Measurements from ENCODE around the gene CCDC12.

Gene CCDC12

DNA sequence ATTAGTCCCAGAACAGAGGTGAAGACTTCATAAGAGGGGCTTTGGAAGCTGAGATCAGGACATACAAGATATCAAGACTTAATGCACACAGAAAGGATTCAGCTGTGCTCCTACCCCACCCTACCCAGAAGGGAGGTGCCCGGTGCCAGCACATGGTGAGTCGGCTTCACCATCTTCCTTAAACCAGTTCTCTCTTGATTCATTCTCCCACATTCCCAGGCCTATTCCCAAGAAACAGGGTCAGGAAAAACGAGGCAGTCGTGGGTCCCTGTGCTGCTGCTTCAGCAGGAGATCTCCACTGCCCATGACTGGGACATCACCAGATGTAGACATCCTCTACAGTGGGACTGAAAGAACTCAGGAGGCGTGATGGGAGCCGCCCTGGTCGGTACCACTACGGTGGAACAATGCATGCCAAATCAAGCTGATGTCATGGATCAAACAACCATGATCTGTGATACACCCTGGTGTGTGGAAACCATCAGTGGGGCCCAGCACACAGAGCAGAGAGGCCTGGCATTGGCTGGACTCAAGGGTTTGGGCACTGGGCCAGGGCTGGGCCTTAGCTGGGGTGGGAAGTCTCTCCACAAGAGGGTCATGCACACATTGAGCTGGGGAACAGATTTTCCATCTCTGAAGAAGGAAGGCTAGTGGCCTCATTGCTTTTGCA, 41.9 kb downstream of the CCDC12 start:
- no peak for DNase-seq

- no peak for DNase-seq
Observed at GRCh38 chr3:46934072-46934471, 42.5 kb downstream of the CCDC12 start.

GRCh38 chr3:46933261-46933660, 43.3 kb downstream of the CCDC12 start:
- DNase-seq = no peak

DNA sequence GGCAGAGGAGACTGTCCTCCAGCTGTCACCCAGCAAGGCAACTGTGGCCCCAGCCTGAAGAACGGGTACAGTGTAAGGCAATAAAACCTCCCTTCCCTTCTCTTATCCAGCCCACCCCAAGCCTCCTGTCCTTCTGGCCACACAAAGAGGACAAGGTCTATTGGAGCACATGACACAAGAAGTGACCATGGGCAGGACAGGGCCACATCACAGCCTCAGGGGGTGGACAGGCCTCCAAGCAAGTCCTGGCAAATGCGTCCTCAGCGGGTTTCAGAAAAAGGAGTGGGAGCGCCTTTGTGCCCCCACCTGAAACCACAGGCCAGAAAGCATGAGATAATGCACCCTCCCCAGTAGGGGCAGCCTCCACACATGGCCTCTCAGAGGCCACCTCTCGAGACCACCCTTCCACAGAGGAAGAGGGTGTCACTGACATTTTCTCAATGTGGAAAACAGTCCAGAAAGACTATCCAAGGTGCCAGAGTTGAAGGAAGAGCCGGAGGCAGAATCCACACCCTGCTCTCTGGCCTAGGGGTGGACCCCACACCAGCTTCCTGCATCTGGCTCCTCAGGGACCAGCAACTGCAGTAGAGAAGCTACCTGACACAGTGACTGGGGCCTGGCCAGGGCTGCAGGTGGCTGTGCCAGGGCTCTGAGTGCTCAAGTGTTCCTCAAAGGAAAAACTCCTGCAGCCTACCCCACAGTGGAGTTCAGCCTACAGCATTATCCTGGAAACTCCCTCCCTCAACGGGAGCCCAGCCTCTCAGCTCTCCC, 43.9 kb downstream of the CCDC12 start:
- no peak for DNase-seq

- DNase-seq = no peak
Observed at GRCh38 chr3:46931631-46932331, 44.8 kb downstream of the CCDC12 start.

- no peak for DNase-seq
Observed at GRCh38 chr3:46930945-46931403, 45.6 kb downstream of the CCDC12 start.

DNA sequence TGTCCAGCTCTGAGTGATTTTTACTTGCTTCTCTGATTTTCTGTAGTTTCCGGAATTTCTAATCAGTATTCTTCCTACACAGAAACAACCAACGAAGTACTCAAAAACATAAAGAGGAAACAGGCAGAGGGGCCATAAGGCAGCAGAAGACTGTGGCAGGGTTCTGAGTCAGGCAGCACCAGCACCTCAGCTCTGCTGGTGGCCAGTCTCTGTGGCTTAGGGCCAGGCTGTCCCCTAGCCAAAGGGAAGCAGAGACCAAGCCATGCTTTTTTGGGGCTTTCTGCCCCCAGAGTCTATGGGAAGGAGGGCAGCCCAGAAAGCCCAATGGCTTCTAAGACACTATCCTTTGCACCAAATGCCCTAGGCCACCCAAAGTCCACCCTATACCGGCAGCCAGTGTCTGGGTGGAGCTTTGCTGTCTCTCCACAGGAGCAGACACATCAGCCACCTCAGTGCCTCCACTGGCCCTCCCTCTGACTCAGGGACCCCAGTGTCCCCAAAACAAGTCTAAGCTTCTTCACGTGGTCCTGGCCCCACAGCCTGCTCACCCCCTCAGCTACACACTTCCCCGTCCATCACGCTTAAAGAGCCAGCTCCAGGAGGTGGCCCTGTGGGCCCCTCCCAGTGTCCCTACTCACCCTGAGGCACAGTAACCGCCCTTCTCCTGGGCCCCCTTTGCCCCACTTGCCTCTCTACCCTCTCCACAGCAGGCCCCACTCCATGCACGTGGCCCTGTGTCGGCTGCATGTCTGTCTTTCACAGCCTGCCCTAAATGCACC, 46.2 kb downstream of the CCDC12 start:
- no peak for DNase-seq

DNA sequence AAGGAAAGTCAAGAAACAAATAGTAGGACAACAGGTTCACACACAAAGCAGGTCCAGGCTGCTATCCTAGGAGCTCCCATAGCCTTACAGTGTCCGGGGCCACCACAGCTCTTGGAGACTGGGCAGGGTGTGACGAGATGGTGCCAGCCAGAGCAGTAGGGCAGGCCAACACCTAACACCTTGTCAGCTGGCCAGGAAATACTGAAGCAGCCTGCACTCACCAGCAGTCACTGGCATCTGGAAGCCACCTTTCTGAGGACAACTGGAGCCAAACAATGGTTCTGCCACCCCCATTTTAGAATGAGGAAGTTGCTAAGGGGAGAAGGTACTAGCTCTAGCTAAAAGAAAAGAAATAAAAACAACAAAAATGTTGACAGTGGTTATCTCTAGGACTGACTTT, 47.2 kb downstream of the CCDC12 start:
- DNase-seq = no peak

DNA sequence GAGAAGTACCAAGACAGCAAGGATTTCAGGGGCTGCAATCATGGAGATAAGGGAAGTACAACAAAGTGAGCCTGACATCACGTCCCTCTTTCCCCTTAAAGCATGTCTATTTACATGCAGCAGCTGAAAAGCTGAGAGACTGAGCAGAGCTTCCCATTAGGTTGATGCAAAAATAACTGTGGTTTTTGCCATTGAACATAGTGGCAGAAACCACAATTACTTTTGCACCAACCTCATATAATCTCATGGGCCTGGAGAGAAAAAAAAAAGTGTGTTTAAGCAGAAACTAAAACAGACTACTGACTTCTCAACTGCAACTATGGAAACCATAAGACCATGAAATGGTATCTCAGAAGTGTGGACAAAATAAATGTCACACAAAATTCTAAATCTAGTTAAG, 48.3 kb downstream of the CCDC12 start:
- DNase-seq = no peak

GRCh38 chr3:46927718-46928073, 48.8 kb downstream of the CCDC12 start:
- no peak for DNase-seq

GRCh38 chr3:46926871-46927717, 49.5 kb downstream of the CCDC12 start:
- DNase-seq = no peak

DNA sequence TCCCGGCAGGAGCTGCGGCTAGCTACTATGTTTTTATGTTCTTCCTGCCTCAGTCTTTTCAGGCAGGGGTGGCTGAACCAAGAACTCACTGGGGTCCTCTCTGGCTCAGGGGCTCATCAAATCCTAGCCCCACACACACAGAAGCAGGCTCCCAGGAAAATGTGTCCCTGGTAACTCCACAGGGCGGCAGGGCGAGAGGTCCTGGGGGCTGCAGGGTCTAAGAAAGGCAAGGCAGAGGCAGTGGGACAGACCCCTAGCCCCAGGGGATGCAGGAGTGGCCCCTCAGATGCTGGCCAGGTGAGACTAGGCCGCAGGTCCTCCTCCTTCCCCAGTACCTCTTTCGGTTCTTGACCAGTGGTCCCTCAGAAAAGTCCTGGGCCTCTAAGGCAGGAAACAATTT, 50.1 kb downstream of the CCDC12 start:
- DNase-seq = no peak

DNA sequence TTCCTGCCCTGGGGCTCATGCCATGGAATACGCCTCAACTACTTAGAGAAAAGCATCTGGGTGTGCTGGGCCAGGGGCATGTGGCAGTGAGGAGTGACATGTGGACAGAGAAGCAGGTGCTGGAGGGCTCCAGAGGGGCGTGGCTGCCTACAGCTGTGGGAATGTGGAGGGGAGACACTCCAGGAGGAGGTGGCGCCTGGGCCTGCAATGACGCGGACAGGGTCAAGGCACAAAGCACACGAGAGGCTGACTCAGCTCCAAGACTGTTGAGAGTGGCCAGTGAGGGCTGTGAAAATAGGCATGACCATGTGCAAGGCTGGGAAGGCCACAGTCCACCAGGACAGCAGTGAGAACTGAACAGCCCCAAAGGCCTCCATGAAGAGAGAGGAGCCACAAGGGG, 50.5 kb downstream of the CCDC12 start:
- DNase-seq = no peak

- DNase-seq = no peak
Observed at GRCh38 chr3:46925585-46925934, 51.0 kb downstream of the CCDC12 start.

DNA sequence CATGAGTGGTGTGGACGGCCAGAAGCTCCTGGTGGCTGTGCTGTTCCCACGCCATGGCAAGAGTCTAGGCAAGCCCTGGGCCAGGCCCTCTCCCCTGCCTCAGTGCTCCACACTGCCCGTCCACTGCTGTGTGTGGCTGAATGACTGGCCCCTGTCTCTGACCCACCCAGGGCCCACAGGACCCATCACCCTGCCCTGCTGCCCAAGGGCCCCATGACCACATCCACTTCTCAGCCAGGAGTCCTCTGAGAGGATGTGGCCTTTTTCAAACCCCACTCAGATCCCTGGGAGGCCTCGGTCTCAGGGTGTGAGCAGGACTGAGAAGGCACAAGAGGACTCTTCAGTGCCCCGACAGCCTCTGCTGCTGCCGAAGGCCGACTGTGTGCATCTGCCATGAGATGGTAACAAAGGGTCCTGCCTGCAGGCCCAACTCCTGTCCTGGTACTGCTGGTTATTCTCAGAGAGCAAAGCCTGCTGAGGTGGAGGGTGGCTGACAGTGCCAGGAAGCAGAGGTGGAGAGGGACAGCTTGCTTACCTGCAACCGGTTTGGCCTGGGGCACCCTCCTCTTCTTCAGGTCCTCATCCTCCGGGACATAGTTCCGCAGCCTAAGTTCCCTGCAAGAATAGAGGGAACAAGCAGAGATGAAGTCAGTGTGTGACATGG, 51.5 kb downstream of the CCDC12 start:
- DNase-seq = no peak

DNA sequence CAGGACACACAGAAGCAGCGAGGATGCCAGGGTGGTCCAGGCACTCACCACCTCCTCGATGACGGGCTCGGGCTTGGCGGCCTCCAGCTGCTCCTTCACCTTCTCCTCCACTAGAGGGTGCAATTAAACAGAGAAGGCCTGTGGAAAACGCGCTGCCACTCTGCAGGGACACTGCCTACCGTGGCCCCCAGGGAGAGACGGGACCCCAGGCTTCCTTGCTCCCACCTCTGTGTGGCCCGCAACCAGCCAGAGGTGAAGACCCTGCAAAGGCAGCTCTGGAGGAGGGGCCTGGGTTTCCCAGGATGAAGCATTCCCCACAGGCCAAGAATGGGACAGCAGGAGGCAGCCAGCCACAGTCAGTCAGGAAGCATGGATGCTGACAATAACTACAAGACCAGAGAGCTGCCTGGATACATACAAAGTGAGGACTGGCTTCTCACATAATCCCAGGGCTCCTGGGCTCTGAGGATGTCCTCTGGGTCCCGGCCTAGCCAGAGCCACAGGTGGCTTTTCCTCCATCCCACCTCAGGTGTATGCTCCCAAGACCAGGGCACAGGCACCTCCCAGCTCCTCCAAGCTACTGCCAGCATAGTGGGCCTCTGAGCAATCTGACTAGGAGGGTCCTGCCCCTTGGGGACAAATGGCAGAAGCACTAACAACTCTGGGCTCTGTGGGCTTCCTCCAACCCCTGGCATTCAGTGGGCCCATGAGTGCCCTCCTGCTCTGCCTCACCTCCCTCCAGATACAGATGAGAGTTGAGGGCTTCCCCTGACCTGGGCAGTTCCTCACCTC, 52.8 kb downstream of the CCDC12 start:
- no peak for DNase-seq

DNA sequence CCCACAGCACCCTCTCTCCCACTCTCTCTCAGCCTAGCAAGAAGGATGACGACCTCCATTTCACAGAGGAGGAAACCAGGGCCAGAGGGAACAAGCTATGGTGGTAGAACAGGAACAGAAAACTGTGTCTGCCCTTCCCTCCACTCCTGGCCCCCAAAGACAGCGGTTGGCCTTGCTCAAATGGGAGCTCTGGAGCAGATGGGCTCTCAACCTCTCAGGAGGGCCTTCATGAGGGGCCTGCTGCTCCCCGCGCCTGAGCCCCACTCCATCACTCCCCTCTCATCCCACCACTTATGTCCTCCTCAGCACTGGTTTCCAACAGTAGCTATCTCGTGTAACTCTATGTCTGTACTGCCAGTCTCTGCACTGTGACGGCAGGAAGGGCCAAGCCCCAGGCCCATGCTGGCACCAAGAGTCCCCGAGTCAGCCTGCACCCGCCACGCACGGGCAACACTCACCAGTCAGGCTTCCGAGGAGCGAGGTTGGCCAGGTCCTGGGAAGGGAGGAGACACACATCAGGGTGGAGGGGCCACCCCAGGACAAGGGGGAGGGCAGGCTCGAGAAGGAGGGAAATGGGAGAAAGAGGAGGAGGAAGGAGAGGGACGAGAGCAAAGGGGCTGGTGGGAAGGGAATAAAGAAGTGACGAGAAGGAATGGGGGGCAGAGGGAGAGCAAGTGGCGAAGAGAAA, 53.5 kb downstream of the CCDC12 start:
- no peak for DNase-seq

DNA sequence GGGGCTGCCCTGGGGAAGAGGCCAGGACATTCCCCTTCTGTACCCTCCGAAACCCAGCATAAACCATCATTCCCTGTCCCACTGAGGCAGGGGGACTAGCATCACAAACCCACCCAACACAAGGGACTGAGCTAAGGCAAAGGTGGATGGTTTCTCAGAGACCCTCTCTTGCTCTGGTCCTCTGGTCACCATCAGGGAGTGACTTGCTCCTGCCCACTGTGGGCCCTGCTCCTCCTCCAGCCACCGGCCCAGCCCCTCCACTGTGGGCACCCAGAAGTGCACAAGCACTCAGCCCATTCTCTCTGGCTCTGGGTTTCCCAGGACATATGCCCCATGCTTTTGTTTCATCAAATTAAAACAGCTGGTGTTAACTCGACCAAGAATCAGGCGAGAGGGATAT, 54.1 kb downstream of the CCDC12 start:
- DNase-seq = no peak

DNA sequence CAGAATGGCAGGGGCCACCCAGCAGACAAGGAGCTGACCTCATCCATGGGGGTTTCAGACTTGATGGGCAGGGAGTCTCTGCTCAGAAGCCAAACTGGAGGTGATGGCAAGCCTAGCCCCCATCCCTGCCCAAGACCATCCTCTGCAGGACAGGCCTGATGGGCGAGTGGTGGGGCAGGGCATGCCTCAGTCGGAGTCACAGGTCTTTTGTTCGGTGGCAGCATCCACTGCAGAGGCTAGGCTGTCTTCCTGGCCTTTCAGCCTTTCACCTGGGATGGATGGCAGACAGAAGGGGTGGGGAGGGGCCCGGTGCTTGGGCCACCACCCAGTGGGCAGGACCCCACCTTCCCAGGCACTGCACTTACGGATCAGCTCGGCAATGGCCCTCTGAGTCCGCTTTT, 54.7 kb downstream of the CCDC12 start:
- no peak for DNase-seq

DNA sequence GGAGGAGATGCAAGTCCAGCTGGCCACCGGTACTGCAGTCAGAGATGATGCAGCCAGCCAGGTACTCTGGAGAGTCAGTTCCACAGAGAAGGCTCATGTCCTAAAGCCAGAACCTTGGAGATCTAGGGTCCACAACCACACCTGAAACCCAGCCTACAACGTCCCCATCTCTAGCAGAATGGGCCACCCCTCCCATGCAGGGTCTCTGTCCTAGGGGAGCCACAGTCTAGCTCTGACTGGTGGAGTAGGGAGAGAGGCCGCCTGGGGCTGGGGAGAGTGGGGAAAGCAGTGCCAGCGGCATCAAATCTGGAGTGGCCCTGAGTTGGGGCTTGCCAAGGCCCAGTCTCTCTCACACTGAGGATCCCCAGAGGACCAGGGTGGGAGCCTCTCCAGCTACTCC, 55.5 kb downstream of the CCDC12 start:
- no peak for DNase-seq

All from fibroblast of skin of right quadriceps (primary cell).